DMS153 (cell line): ENCODE data around the gene MAP2.
"Not testable (repeated sequence)": the region's sequence is repeated elsewhere in the genome, so short reads cannot be mapped to it uniquely, and the experiment has no call there.

ENCODE experiments used
- DNase-seq: peaks from one replicate; lab custom pipeline; 2025; lab: John Stamatoyannopoulos, UW

The MAP2 gene

DNA sequence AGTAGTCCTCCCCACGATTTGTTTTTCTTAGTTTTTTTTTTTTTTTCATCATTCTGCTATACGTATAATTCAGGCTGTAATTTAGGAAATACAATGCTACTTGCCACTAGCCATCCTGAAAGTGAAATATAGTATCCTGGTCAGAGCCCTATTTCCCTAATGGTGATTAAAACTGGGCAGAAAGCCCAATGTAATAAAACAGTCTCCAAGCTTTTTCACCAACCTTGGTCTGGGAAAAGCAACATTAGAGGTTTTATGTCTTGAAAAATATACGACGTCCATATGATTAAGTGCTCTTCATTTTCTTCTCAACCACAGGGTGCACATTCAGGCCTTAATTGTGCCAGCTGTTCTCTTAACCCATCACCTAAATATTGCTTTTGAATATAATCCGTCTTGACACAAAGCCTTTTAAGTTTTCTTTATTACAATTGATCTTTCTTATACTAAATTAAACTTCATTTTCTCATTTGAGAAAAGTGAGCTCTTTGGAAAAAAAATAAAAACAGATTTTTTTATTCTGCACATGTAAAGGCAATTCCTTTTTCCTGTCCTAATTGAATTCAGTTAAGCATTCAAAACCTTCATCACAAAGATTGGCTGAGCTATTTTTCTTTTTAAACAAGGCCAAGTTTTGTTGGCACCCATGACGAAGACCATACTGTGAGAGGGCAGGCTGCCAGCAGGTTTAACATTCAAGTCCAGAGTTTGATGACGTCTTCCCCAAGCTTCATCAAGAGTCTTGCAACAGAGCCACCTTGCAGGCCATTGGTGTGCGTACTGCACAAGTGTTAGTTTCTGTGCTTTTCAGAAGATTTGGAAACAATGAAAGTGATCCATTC lies 52.7 kb downstream of the MAP2 start:
- peak; percentile 93 for DNase-seq

DNA sequence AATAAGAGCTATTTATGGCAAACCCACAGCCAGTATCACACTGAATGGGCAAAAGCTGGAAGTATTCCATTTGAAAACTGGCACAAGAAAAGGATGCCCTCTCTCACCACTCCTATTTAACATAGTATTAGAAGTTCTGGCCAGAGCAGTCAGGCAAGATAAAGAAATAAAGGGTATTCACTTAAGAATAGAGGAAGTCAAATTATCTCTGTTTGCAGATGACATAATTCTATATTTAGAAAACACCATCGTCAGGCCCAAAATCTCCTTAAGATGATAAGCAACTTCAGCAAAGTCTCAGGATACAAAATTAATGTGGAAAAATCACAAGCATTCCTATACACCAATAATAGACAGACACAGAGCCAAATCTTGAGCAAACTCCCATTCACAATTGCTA lies 68.4 kb downstream of the MAP2 start:
- not testable (repeated sequence) for DNase-seq

GRCh38 chr2:209495068-209495620 lies 71.3 kb downstream of the MAP2 start:
- DNase-seq = not testable (repeated sequence)

DNA sequence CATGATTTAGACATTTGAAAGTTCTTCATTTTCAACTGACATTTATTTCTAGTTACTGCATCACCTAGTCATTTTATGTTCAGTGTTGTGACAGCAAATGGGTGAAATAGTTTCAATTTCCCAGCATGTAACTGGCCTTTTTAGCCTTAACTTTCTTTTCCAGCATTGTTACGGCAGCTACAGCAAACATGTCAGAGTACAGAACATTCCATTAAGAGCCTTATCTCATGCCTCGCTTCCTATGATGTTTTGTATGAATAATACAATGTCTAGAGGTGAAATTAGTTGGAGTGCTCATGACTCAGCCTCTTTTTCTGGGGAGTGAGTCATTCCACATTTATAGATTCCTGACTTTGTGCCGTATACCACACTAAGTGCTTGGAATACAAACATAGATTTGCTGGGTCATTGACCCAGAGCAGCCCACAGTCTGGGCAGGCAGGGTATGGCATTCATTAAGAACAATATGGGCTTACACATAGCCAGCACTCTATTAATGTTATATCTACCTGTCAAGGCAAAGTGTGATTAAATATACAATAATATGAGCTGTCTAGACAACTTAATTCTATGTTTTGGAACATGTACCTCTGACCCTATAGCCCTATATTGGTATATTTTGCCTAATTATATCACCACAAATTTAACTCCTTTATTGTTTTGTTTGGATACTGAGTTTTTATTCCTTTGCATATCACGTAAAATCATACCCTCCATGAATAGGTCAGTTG lies 72.2 kb downstream of the MAP2 start:
- peak; percentile 97 for DNase-seq

GRCh38 chr2:209496586-209496982 lies 72.7 kb downstream of the MAP2 start:
- DNase-seq = no peak

GRCh38 chr2:209498614-209499013 lies 74.8 kb downstream of the MAP2 start:
- DNase-seq = no peak

DNA sequence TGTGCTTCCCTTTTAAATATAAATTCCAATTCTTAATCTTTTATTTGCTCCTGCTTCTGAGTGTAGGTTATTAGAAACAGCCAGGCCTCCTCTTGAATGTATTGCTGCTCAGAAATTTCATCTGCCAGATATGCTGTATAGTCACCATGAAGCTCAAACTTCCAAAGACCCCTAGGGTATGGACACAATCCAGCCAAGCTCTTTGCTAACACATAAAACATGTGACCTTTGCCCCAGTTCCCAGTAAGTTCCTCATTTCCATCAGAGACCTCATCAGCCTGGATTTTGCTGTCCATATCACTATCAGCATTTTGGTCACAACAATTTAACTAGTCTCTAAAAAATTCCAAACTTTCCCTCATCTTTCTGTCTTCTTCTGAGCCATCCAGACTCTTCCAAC lies 75.2 kb downstream of the MAP2 start:
- DNase-seq = no peak

DNA sequence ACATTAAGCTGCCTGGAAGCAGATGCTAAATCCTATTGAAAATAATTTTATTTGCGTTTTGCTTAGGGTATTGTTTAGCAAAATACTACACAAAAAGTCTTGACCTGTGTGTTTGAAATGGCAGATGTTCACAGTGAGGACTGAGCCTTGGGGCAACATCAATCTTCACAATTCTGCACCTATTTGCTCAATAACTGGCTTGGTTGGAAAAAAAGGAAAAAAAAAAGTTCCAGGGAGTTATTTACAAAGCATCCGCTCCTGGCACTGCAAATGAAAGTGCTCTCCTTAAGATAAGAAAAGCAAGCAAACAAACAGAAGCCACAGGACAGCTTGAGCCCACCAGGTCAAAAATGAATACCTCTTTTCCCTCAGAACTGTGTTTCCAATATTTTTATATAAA lies 77.7 kb downstream of the MAP2 start:
- DNase-seq = no peak

GRCh38 chr2:209505410-209505809 lies 81.6 kb downstream of the MAP2 start:
- no peak for DNase-seq

DNA sequence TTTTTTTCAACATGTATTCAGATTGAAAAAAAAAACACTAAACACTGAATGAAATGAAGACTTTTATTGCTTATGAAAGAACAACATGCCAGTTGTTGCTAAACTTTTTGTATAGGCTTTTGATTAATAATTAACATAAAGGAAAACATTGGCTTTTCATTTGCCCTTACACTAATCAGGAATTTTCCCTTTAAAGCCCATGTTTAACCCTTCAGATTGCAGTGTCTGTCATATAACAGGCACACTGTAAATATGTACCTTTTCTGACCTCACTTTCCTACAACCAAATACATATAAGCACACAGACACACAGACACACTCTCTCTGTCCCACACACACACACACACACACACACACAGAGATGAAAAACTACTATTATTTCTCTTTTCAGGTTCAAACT lies 84.4 kb downstream of the MAP2 start:
- DNase-seq = no peak

- no peak for DNase-seq
Observed at GRCh38 chr2:209511637-209512036, 87.8 kb downstream of the MAP2 start.

GRCh38 chr2:209512971-209513370 lies 89.1 kb downstream of the MAP2 start:
- no peak for DNase-seq

DNA sequence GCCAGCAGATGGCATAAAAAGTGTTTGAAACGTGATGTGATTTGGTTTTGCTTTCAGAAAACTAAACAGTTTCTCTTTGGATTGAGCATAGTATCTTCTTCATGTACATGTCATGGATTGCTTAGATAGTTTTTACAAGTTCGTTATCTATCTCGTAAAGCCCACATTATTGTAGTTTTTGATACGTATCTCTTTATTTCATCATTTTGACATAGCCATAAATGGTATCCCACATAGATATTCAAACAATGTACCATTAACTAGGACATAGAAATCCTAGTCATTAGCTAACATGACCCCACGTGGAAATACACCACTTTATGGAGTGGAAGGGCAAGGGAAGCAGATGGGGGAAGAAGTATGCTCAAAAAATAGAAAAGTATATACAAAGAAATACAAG lies 93.6 kb downstream of the MAP2 start:
- DNase-seq = no peak

- no peak for DNase-seq
Observed at GRCh38 chr2:209519271-209519670, 95.4 kb downstream of the MAP2 start.

GRCh38 chr2:209519906-209520305 lies 96.1 kb downstream of the MAP2 start:
- DNase-seq = no peak

DNA sequence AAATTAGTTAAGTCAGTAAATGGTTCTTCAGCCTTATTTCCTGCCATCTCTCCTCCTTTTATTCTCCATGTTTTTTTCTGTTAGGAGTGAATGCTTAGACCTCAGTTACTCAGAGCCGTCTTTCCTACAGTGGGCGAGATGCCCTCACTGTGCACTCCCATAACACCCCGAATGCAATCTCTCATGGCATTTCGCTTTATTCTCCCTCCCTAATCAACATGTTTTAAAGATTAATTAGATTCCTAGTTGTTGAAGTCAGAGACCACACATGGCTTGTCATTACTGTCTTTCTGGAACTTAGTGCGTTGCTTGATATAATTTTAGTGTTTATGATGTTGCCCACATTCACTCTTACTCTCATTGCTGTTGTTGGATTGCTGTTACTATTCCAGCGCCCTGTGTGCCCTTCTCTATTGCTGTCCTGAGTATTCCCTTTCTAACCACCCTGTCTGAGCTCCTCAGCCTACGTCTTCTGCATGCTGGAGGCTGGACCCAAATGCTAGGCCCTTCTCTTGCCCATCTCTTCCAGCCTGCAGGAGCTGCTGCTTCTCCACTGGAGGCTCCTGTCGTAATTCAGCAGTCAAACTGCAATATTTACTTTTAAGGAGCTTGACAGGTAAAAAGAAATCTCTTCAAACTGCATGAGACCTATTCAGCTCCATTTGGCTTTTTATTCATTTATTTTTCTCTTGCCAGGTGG lies 99.3 kb downstream of the MAP2 start:
- no peak for DNase-seq

- no peak for DNase-seq
Observed at GRCh38 chr2:209523867-209524266, 100.0 kb downstream of the MAP2 start.

- DNase-seq = no peak
Observed at GRCh38 chr2:209525331-209525730, 101.5 kb downstream of the MAP2 start.

DNA sequence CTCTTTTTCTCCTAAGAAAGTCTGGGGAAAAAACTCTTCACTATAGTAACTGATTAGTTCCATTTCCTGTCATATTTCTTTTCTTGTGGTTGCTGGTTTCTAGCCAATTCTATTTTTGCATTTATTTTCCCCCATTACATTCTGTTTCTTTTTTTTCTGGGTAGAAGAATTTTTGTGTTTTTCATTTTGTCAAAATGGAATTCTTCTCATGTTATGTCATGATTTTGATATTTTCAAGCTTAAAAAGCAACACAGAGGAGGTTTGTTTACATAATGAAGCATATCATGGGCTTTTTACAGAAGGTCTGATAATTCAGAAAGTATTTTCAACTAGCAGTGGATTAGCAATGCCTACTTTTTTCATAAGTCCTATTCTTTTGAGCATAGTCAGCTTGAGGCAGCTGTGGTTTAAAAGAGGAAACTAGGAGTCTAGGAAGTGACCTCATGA lies 102.0 kb downstream of the MAP2 start:
- no peak for DNase-seq

- DNase-seq = no peak
Observed at GRCh38 chr2:209526561-209526960, 102.7 kb downstream of the MAP2 start.

DNA sequence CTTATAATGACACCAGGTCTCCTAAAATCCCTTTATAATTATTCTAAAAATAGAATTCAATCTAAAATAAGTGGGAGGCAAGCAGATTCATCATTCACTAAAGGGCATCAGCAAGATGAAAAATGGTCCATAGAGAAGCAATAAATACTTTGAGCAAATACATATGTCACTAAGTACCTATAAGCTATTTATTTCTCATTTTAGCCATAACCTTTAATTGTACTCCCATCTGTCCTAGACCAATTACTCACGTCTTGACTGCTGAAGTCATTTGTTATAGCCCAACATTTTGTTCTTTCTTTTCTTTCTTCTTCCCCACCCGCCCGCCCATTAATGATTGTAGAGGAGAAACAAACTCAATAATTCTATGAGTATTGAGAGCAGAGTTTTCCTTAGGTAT lies 105.7 kb downstream of the MAP2 start:
- DNase-seq = no peak

GRCh38 chr2:209532321-209532720 lies 108.5 kb downstream of the MAP2 start:
- DNase-seq = no peak
